Loucy (cell line): Measurements from ENCODE around the gene ATP6V0E2.

Experiments
- H2AFZ ChIP-seq: fragments of 200-600 bp; sonication (generic); 2 replicates; pipeline ENCODE4 v1.6.0; 2016; ENCODE audit warnings: antibody characterized with exemption, mild to moderate bottlenecking, low read length, moderate library complexity
- H3F3A ChIP-seq: fragments of 200-600 bp; 2 replicates; pipeline ENCODE4 v1.6.0; 2016; ENCODE audit warnings: antibody characterized with exemption, low read depth, mild to moderate bottlenecking
- H3K27me3 ChIP-seq: fragments of 200-600 bp; sonication (generic); 2 replicates; pipeline ENCODE4 v1.6.1; 2014; ENCODE audit warnings: low read length, mild to moderate bottlenecking; ENCODE audit not compliant: insufficient read depth, poor library complexity, severe bottlenecking
- H3K36me3 ChIP-seq: fragments of 200-600 bp; sonication (generic); 2 replicates; pipeline ENCODE4 v1.6.1; 2016; ENCODE audit warnings: low read length; ENCODE audit not compliant: insufficient read depth
- H3K4me1 ChIP-seq: fragments of 200-600 bp; sonication (generic); 2 replicates; pipeline ENCODE4 v1.5.1; 2014; ENCODE audit warnings: low read length, mild to moderate bottlenecking; ENCODE audit not compliant: insufficient read depth, poor library complexity, severe bottlenecking
- H3K4me2 ChIP-seq: fragments of 200-600 bp; sonication (generic); 2 replicates; pipeline ENCODE4 v1.6.0; 2014; ENCODE audit warnings: antibody characterized with exemption, low read length, low read depth, mild to moderate bottlenecking; ENCODE audit not compliant: poor library complexity, severe bottlenecking
- H3K4me3 ChIP-seq: fragments of 200-600 bp; sonication (generic); 2 replicates; pipeline ENCODE4 v1.5.1; 2014; ENCODE audit warnings: low read length, mild to moderate bottlenecking, mixed read lengths; ENCODE audit not compliant: poor library complexity, severe bottlenecking
- H3K79me2 ChIP-seq: fragments of 200-600 bp; sonication (generic); 2 replicates; pipeline ENCODE4 v1.6.1; 2014; ENCODE audit warnings: low read length; ENCODE audit not compliant: insufficient read depth
- H3K9ac ChIP-seq: fragments of 200-600 bp; sonication (generic); 2 replicates; pipeline ENCODE4 v1.6.0; 2014; ENCODE audit warnings: mild to moderate bottlenecking, low read depth, low read length, moderate library complexity; ENCODE audit not compliant: poor library complexity, severe bottlenecking
- H3K9me2 ChIP-seq: fragments of 200-600 bp; sonication (generic); replicated peaks from 2 replicates; pipeline ENCODE4 v1.6.1; 2016; ENCODE audit warnings: low read depth, low read length, mixed read lengths
- H3K9me3 ChIP-seq: fragments of 200-600 bp; sonication (generic); 2 replicates; pipeline ENCODE4 v1.6.1; 2014; ENCODE audit warnings: mild to moderate bottlenecking, antibody characterized with exemption, low read length, low read depth; ENCODE audit not compliant: insufficient read depth
- H4K20me1 ChIP-seq: fragments of 200-600 bp; sonication (generic); 2 replicates; pipeline ENCODE4 v1.6.0; 2014; ENCODE audit warnings: antibody characterized with exemption, low read length, mild to moderate bottlenecking; ENCODE audit not compliant: insufficient read depth, poor library complexity, severe bottlenecking
- EZH2phosphoT487 ChIP-seq: fragments of 200-600 bp; IDR thresholded peaks from 2 replicates; pipeline ENCODE4 v1.6.1; 2018; ENCODE audit warnings: antibody characterized with exemption, mild to moderate bottlenecking, moderate library complexity, borderline replicate concordance
- TF ChIP-seq, protein P1 (sequence below): fragments of 200-600 bp; sonication (generic); conservative IDR thresholded peaks from 2 replicates; pipeline ENCODE4 v1.5.1; 2014; ENCODE audit warnings: mild to moderate bottlenecking, antibody characterized with exemption, low read length

Gene ATP6V0E2

GRCh38 chr7:149856583-149856982 lies 17.2 kb upstream of the ATP6V0E2 start:
- Histone ChIP-seq H3K9me3 (no peaks in the 10 kb centered on the region), H2AFZ (no peak overlapping the region), H3K9me2 (no peaks in the 10 kb centered on the region), H3K79me2 (no peaks in the 10 kb centered on the region), H3K4me1 (peaks cover 10% of the 10 kb centered on the region), H3K4me2 (no peak overlapping the region), H3K27me3 (no peaks in the 10 kb centered on the region), H3K4me3 (no peak overlapping the region), H4K20me1 (no peaks in the 10 kb centered on the region), H3K36me3 (no peaks in the 10 kb centered on the region), H3K9ac (no peak overlapping the region), H3F3A (no peaks in the 10 kb centered on the region)
- TF ChIP-seq EZH2phosphoT487: no peak
- TF ChIP-seq, protein P1, sequence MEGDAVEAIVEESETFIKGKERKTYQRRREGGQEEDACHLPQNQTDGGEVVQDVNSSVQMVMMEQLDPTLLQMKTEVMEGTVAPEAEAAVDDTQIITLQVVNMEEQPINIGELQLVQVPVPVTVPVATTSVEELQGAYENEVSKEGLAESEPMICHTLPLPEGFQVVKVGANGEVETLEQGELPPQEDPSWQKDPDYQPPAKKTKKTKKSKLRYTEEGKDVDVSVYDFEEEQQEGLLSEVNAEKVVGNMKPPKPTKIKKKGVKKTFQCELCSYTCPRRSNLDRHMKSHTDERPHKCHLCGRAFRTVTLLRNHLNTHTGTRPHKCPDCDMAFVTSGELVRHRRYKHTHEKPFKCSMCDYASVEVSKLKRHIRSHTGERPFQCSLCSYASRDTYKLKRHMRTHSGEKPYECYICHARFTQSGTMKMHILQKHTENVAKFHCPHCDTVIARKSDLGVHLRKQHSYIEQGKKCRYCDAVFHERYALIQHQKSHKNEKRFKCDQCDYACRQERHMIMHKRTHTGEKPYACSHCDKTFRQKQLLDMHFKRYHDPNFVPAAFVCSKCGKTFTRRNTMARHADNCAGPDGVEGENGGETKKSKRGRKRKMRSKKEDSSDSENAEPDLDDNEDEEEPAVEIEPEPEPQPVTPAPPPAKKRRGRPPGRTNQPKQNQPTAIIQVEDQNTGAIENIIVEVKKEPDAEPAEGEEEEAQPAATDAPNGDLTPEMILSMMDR: no peak

DNA sequence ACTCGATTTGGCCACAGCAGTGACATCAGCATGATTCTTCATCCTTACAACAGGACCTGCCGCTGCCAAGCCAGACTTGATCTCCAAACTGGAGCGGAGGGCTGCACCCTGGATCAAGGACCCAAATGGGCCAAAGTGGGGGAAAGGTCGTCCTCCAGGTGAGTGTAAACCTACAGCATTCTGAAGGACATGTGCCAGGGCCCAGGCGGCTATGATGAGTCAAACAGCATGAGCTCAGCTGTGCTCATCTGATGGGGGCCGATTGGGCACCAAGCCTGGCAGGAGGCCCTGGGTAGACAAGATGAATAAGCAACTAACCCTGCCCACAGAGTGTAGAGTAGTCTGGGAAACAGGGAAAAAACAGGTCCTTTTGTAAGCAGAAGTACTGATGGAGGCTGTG lies 14.4 kb upstream of the ATP6V0E2 start:
- no peaks in the 10 kb centered on the region for H4K20me1 ChIP-seq
- no peaks in the 10 kb centered on the region for H3F3A ChIP-seq
- H3K9me3 ChIP-seq: no peaks in the 10 kb centered on the region
- H3K9me2 ChIP-seq: no peaks in the 10 kb centered on the region
- H3K79me2 ChIP-seq: no peaks in the 10 kb centered on the region
- H3K36me3 ChIP-seq: no peaks in the 10 kb centered on the region
- no peak for TF ChIP-seq EZH2phosphoT487
- TF ChIP-seq, protein P1: no peak
- no peaks in the 10 kb centered on the region for H3K27me3 ChIP-seq
- peaks cover 31% of the 10 kb centered on the region for H3K4me1 ChIP-seq
- no peak overlapping the region for H2AFZ ChIP-seq
- no peak overlapping the region for H3K4me2 ChIP-seq
- no peak overlapping the region for H3K4me3 ChIP-seq
- no peak overlapping the region for H3K9ac ChIP-seq

DNA sequence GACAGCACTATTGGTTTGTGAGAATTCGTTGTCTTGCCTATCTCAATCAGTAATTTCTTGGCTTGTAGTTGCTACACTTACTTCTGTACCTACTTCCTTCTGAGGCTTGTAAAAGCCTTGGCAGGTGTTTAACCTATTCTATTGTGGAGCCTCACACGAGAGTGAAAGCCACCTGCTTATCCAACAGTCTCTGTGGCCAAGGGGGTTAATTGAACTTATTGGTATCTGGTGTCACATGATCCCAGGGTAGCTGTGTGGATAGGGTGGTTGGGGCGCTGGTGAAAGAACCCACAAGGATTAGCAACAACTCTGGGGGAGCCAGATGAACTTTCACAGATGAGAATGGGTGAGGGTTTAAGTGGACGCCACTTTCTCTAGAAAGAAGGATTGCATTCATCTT lies 13.9 kb upstream of the ATP6V0E2 start:
- no peaks in the 10 kb centered on the region for H3K79me2 ChIP-seq
- no peak overlapping the region for H3K9ac ChIP-seq
- H3K4me2 ChIP-seq: no peak overlapping the region
- no peaks in the 10 kb centered on the region for H4K20me1 ChIP-seq
- H3F3A ChIP-seq: no peaks in the 10 kb centered on the region
- H3K4me1 ChIP-seq: peaks cover 36% of the 10 kb centered on the region
- no peak for TF ChIP-seq EZH2phosphoT487
- TF ChIP-seq, protein P1: no peak
- no peak overlapping the region for H3K4me3 ChIP-seq
- no peaks in the 10 kb centered on the region for H3K9me3 ChIP-seq
- H3K27me3 ChIP-seq: no peaks in the 10 kb centered on the region
- H3K36me3 ChIP-seq: no peaks in the 10 kb centered on the region
- H2AFZ ChIP-seq: no peak overlapping the region
- no peaks in the 10 kb centered on the region for H3K9me2 ChIP-seq
